Measurements from ENCODE around the gene CCDC88C.
"Not testable (repeated sequence)": the region's sequence is repeated elsewhere in the genome, so short reads cannot be mapped to it uniquely, and the experiment has no call there.

CCDC88C gene

DNA sequence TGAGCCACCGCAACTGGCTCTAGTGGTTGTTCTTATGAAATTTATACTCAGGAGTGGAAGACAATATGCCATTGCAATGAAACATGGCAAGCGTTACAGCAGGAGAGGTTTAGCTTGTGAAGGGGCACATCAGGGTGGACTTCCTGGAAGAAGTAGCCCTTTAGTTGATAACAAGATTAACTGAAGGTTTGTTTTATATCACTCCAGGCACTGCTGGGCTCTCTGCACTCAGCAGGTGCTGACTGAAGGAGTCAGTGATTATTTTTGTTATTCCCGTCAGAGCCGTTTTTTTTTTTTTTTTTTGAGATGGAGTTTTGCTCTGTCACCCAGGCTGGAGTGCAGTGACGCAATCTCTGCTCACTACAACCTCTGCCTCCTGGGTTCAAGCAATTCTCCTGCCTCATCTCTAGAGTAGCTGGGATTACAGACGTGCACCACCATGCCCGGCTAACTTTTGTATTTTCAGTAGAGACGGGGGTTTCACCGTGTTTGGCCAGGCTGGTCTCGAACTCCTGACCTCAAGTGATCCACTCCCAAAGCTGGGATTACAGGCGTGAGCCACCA is 155.6 kb downstream of the CCDC88C start:
- no peak for DNase-seq

GRCh38 chr14:91261115-91261514 is 156.5 kb downstream of the CCDC88C start:
- no peak for DNase-seq

DNA sequence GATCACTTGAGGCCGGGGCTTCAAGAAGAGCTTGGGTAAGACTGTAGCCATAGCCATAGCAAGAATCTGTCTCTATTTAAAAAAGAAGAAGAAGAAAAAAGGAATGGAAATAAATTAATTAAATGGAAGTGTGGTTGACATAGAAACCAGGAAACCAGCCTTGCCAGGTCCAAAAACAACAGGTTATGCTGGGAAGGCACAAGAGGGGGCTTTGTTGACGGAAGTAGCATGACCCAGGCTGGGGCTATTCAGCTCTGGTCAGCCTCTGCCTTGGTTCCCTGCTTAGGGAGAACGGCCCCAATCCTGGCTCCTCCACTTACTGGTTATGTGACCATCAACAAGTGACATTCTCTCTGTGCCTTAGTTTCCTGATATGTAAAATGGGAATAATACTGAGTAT is 158.7 kb downstream of the CCDC88C start:
- no peak for DNase-seq

GRCh38 chr14:91258011-91258618 is 159.5 kb downstream of the CCDC88C start:
- no peak for DNase-seq

- no peak for DNase-seq
Measured at GRCh38 chr14:91257328-91258010, 160.2 kb downstream of the CCDC88C start.

DNA sequence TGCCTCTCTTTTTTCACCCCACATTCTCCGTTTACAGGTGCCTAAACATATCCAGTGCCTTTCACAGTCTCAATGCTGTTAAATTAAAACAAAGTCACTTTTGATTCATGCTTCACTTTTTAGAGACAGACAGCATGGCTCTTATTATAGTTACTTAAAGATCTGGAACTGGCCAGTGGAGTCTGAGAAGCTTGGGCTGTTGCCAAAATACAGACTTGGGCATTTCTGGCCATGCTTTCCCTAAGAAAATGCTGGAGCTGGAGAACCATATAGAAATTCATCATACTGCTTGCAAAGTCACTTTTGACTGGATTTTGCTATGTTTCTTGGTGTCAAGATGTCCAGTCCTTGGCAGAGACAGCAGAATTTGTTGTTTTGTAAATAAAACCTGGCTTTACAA is 161.0 kb downstream of the CCDC88C start:
- no peak for DNase-seq

DNA sequence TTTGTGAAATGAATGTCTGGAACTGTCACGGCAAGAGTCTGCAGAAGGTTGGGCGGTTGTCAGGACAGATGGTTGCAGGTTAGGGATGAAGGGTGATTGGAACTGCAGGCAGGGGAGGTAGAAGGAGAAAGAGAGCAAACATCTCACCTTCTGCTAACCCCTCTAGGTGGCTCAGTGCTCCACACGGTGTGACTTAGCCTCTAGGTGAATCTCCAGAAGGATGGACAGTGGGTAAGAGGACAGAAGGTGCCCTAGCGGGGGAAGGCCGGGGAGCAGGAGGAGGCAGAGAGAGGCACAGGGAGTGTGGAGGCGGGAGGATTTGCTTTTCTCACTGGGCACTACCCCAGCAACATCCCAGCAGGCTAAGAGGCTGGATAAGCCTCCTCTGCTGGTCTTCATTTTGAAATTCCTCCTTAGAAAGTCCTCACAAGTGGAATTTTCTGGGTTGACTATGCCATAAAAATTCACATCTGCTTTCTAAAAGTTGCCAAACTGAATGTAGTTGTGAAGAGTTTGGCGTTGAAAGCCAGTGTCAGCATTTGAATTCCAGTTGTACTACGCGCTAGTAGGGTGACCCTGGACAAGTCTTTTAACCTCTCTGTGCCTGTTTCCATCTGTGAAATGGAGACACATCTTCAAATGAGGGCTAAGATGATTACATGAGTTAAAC is 162.5 kb downstream of the CCDC88C start:
- no peak for DNase-seq

- no peak for DNase-seq
Measured at GRCh38 chr14:91254461-91254860, 163.2 kb downstream of the CCDC88C start.

GRCh38 chr14:91253795-91254323 is 163.8 kb downstream of the CCDC88C start:
- DNase-seq, result no peak

GRCh38 chr14:91252871-91253794 is 164.5 kb downstream of the CCDC88C start:
- peak in 1 of 2 donors; percentile 57 for DNase-seq

GRCh38 chr14:91250912-91251311 is 166.7 kb downstream of the CCDC88C start:
- no peak for DNase-seq

DNA sequence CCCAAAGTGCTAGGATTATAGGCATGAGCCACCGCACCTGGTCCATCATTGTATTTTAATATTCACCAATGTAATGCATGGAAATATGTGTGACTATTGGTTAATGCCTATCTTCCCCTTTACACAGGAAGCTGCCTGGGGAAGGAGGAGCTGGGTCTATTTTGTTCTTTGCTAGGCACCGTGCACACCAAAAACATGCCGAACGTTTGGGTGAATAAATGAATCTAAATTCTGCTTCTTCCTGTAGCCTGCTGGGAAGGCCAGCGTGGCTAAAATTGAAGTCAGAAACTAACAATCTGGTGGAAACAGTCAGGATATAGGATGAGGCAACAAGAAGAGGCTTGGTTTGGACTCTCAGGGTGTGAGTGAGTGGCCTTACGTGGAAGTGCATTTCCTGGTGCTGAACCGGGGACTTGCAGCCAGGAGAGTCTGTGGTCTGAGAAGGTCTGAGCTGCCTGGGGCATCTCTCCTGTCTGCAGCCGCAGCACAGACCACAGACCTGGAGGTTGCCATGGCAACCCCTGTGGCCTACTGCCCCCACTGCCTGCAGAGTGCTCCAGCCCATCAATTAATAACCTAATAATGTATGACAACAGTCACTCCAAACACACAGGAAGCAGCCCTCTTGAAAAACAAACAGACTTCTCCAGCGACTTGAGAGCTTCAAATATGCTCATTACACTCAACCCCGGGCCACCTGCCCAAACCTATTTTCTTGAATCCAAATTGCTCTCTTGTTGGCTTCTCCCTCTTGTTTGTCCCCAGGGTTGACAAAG is 167.6 kb downstream of the CCDC88C start:
- no peak for DNase-seq

GRCh38 chr14:91246051-91246852 is 171.4 kb downstream of the CCDC88C start:
- peak; percentile 67 to 70 for DNase-seq

GRCh38 chr14:91245616-91246015 is 172.0 kb downstream of the CCDC88C start:
- DNase-seq, result not testable (repeated sequence)

GRCh38 chr14:91245029-91245428 is 172.6 kb downstream of the CCDC88C start:
- DNase-seq, result peak; percentile 65 to 69

DNA sequence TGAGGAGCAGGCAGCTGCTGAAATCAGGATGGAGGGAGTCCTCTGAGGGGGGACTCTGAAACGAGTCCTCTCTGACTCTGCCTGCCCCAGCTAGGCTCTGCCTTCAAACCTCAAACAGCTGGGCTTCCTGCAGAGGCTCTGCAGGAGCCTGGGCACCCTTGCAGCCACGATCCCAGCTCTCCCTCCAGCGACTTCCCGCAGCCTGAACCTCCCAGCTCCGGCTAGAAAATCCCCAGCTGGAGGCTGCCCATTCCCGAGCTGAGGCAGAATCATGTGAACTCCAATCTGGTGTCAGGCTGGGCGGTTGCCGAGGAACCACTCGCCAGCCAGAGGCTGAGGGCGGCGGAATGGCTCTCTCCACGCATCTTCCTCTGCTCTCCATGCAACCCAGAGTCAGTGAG is 173.1 kb downstream of the CCDC88C start, which contains the start of gene GPR68:
TSS of gene GPR68 (minus strand) at position 204 of the 401 bp plus-strand sequence. CDS start 9,654 bp downstream, outside the sequence.
- no peak for DNase-seq

- no peak for DNase-seq
Measured at GRCh38 chr14:91243074-91243471, 174.5 kb downstream of the CCDC88C start.

DNA sequence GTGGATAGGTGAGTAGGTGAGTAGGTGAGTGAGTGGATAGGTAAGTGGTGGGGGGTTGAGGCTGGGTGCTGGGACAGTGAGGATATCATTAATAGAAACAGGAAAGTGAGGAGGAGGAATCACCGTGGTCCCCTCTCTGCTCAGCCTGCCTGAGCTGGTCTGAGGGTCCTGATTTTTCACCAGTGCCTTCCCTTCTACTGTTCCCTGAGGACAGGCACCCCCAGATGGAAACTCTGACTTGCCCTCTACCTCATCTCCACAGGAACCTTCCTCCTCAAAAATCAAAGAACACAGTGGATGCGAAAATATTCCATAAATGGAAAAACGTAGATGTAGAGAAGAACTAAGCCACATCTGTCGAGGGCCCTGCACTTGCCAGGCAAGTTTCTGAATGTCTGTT is 175.0 kb downstream of the CCDC88C start:
- DNase-seq, result no peak

- no peak for DNase-seq
Measured at GRCh38 chr14:91241863-91242262, 175.8 kb downstream of the CCDC88C start.

DNA sequence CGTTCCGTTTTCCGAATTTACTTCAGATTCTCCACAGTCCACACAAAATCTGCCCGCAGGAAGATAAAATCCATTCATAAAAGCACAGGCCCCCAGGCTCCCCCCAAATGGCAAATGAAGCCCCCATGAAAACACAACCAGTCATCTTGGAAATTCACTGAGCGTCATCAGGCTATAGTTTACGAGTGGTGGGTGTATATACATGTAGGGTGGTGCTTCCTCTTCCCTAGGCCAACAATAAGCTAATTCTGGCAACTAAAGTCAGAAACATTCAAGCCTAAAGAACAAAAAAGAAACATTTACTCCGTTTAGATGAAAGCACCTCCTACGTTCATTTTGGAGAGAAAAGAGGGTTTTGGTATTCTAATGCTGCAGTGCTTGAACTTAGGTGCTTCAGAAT is 179.0 kb downstream of the CCDC88C start:
- no peak for DNase-seq

GRCh38 chr14:91238085-91238484 is 179.5 kb downstream of the CCDC88C start:
- DNase-seq, result no peak
